H9 (cell line): Measurements from ENCODE around the gene SKOR2. TPM values are rescaled to one million over a fixed set of nuclear protein-coding genes. Genes with fewer than 3 reads are reported as not detected.

ENCODE experiments used
- DNase-seq: peaks from one replicate; pipeline ENCODE4 v3.0.0-alpha.2; 2017
- H2AFZ ChIP-seq: one replicate; pipeline ENCODE4 v1.6.1; 2013; ENCODE audit warnings: mild to moderate bottlenecking, low read length, control low read depth, moderate library complexity
- H2AK5ac ChIP-seq: 2 replicates; pipeline ENCODE4 v1.6.1; 2013; ENCODE audit warnings: low read length, control low read depth, mixed read lengths; ENCODE audit not compliant: insufficient read length
- H2BK120ac ChIP-seq: one replicate; pipeline ENCODE4 v1.6.1; 2013; ENCODE audit warnings: low read depth, mild to moderate bottlenecking, low read length, control low read depth, inconsistent platforms; ENCODE audit not compliant: poor library complexity, severe bottlenecking
- H2BK12ac ChIP-seq: 2 replicates; pipeline ENCODE4 v1.6.1; 2013; ENCODE audit warnings: low read length, control low read depth, mixed read lengths, low read depth; ENCODE audit not compliant: insufficient read length
- H2BK15ac ChIP-seq: 2 replicates; pipeline ENCODE4 v1.6.1; 2013; ENCODE audit warnings: low read depth, low read length, control low read depth
- H2BK20ac ChIP-seq: one replicate; pipeline ENCODE4 v1.6.1; 2013; ENCODE audit warnings: low read depth, mild to moderate bottlenecking, low read length, control low read depth, inconsistent platforms; ENCODE audit not compliant: poor library complexity, severe bottlenecking
- H2BK5ac ChIP-seq: 2 replicates; pipeline ENCODE4 v1.6.1; 2013; ENCODE audit warnings: low read length, control low read depth, mixed read lengths; ENCODE audit not compliant: insufficient read length
- H3K14ac ChIP-seq: 2 replicates; pipeline ENCODE4 v1.6.1; 2013; ENCODE audit warnings: low read length, control low read depth; ENCODE audit not compliant: insufficient read depth
- H3K18ac ChIP-seq: 2 replicates; pipeline ENCODE4 v1.6.1; 2013; ENCODE audit warnings: low read depth, mild to moderate bottlenecking, mixed read lengths, low read length, control low read depth; ENCODE audit not compliant: insufficient read length
- H3K23ac ChIP-seq: 2 replicates; pipeline ENCODE4 v1.6.1; 2013; ENCODE audit warnings: low read length, control low read depth, mixed read lengths, low read depth; ENCODE audit not compliant: insufficient read length
- H3K23me2 ChIP-seq: 2 replicates; pipeline ENCODE4 v1.6.1; 2013; ENCODE audit warnings: low read depth, mild to moderate bottlenecking, mixed read lengths, low read length, control low read depth; ENCODE audit not compliant: insufficient read length, poor library complexity, severe bottlenecking
- H3K27ac ChIP-seq: 2 replicates; pipeline ENCODE4 v1.5.1; 2013; ENCODE audit warnings: low read length, control low read depth, mixed read lengths, low read depth; ENCODE audit not compliant: insufficient read length
- H3K27me3 ChIP-seq: 2 replicates; pipeline ENCODE4 v1.6.1; 2013; ENCODE audit warnings: low read length, control low read depth, inconsistent platforms; ENCODE audit not compliant: insufficient read depth
- H3K4ac ChIP-seq: 2 replicates; pipeline ENCODE4 v1.6.1; 2013; ENCODE audit warnings: low read depth, mild to moderate bottlenecking, control low read depth, inconsistent platforms, low read length, moderate library complexity
- H3K4me1 ChIP-seq: 2 replicates; pipeline ENCODE4 v1.6.1; 2013; ENCODE audit warnings: low read length, control low read depth, inconsistent platforms; ENCODE audit not compliant: insufficient read depth
- H3K4me2 ChIP-seq: 2 replicates; pipeline ENCODE4 v1.6.1; 2013; ENCODE audit warnings: low read length, control low read depth, mixed read lengths; ENCODE audit not compliant: insufficient read length, insufficient read depth
- H3K56ac ChIP-seq: 2 replicates; pipeline ENCODE4 v1.6.1; 2013; ENCODE audit warnings: low read depth, mild to moderate bottlenecking, mixed read lengths, low read length, control low read depth; ENCODE audit not compliant: insufficient read length
- H3K79me1 ChIP-seq: 2 replicates; pipeline ENCODE4 v1.6.1; 2013; ENCODE audit warnings: low read depth, mild to moderate bottlenecking, moderate library complexity, low read length, control low read depth, inconsistent platforms; ENCODE audit not compliant: insufficient read depth, poor library complexity, severe bottlenecking
- H3K79me2 ChIP-seq: 2 replicates; pipeline ENCODE4 v1.6.1; 2013; ENCODE audit warnings: low read length, control low read depth, inconsistent platforms; ENCODE audit not compliant: insufficient read depth
- H3K9ac ChIP-seq: 2 replicates; pipeline ENCODE4 v1.6.1; 2013; ENCODE audit warnings: low read length, control low read depth, mixed read lengths; ENCODE audit not compliant: insufficient read length; ENCODE audit errors: extremely low read depth
- H3K9me3 ChIP-seq: one replicate; pipeline ENCODE4 v1.6.1; 2013; ENCODE audit warnings: low read depth, low read length, inconsistent platforms; ENCODE audit not compliant: control insufficient read depth
- H3T11ph ChIP-seq: one replicate; pipeline ENCODE4 v1.6.1; 2013; ENCODE audit warnings: mild to moderate bottlenecking, low read length, control low read depth, inconsistent platforms
- H4K20me1 ChIP-seq: one replicate; pipeline ENCODE4 v1.6.1; 2013; ENCODE audit not compliant: control insufficient read depth, insufficient read length, insufficient read depth
- H4K5ac ChIP-seq: 2 replicates; pipeline ENCODE4 v1.6.1; 2013; ENCODE audit warnings: low read depth, mild to moderate bottlenecking, mixed read lengths, low read length, control low read depth; ENCODE audit not compliant: insufficient read length
- H4K8ac ChIP-seq: replicated peaks from 2 replicates; pipeline ENCODE4 v1.6.1; 2013; ENCODE audit warnings: low read length, control low read depth, mixed read lengths, low read depth; ENCODE audit not compliant: insufficient read length
- H4K91ac ChIP-seq: 2 replicates; pipeline ENCODE4 v1.6.1; 2013; ENCODE audit warnings: low read depth, mild to moderate bottlenecking, moderate library complexity, mixed read lengths, low read length, control low read depth; ENCODE audit not compliant: insufficient read length
- H3K27ac Mint-ChIP-seq, 3 experiments: 2 replicates in 2 of 3; 3 replicates in 1 of 3; pipeline ENCODE4 v1.8.0; 2020 to 2021; ENCODE audit warnings: mixed read lengths in 3 of 3, mild to moderate bottlenecking in 1 of 3, moderate library complexity in 1 of 3
- H3K27me3 Mint-ChIP-seq: 2 replicates; pipeline ENCODE4 v1.8.0; 2021; ENCODE audit warnings: low read depth, mild to moderate bottlenecking, moderate library complexity, mixed read lengths
- H3K36me3 Mint-ChIP-seq, 3 experiments: 2 replicates in 2 of 3; 3 replicates in 1 of 3; pipeline ENCODE4 v1.8.0; 2020 to 2021; ENCODE audit warnings: low read depth in 3 of 3, mixed read lengths in 3 of 3; ENCODE audit not compliant: insufficient read depth in 1 of 3
- H3K4me1 Mint-ChIP-seq, 2 experiments: 2 replicates each; pipeline ENCODE4 v1.8.0; 2020; ENCODE audit warnings: mixed read lengths in 2 of 2
- H3K4me3 Mint-ChIP-seq, 2 experiments: 2 replicates in 1 of 2; 3 replicates in 1 of 2; pipeline ENCODE4 v1.8.0; 2020 to 2021; ENCODE audit warnings: mild to moderate bottlenecking in 2 of 2, mixed read lengths in 2 of 2, moderate library complexity in 1 of 2
- H3K9me3 Mint-ChIP-seq, 2 experiments: 2 replicates in 1 of 2; 3 replicates in 1 of 2; pipeline ENCODE4 v1.8.0; 2020; ENCODE audit warnings: mild to moderate bottlenecking in 2 of 2, mixed read lengths in 2 of 2, moderate library complexity in 1 of 2
- CTCF ChIP-seq: fragments of 200-600 bp; sonication (generic); conservative IDR thresholded peaks from 3 replicates; pipeline ENCODE4 v1.8.0; 2021; ENCODE audit warnings: antibody characterized with exemption, mild to moderate bottlenecking
- WGBS: extraction: QIAGEN DNeasy Blood & Tissue Kit; methylation state at CpG from one replicate; pipeline ENCODE4 v1.1.7; 2013; ENCODE audit warnings: missing lambda C conversion rate, low lambda C conversion rate, mixed read lengths; ENCODE audit not compliant: insufficient read length; ENCODE audit errors: extremely low coverage; 5-methylcytosine and 5-hydroxymethylcytosine counted together
- total RNA-seq: library from RNA; stranded (reverse); gene quantifications from 2 replicates; pipeline ENCODE4 v1.2.1, GENCODE V29; 2021

The SKOR2 gene
- total RNA-seq, 1 experiment from 2014 or later, result 0.24 TPM

GRCh38 chr18:47285456-47285855, 34.0 kb upstream of the SKOR2 start:
- H2BK5ac ChIP-seq, result no peak overlapping the region
- no CpG with 5 or more reads among the region's 7 CpGs for WGBS
- no peaks in the 10 kb centered on the region for H3K9me3 ChIP-seq
- no peaks in the 10 kb centered on the region for H3K79me2 ChIP-seq
- no peaks in the 10 kb centered on the region for H3K79me1 ChIP-seq
- no peak overlapping the region for H2AFZ ChIP-seq
- Mint-ChIP-seq H3K4me1 (peaks cover 0 to 10% of the 10 kb centered on the region in 2 experiments; a peak in 2 of 4 replicates), H3K9me3 (no peaks in the 10 kb centered on the region), H3K27ac (no peak overlapping the region), H3K27me3 (peaks cover 8% of the 10 kb centered on the region), H3K36me3 (no peaks in the 10 kb centered on the region), H3K4me3 (no peak overlapping the region)
- no peak overlapping the region for H2BK12ac ChIP-seq
- H2BK120ac ChIP-seq, result no peak overlapping the region
- no peak overlapping the region for H3K27ac ChIP-seq
- H3K4ac ChIP-seq, result no peak overlapping the region
- TF ChIP-seq CTCF, result no peak
- H2BK20ac ChIP-seq, result no peak overlapping the region
- no peak overlapping the region for H3K23ac ChIP-seq
- H3K18ac ChIP-seq, result no peak overlapping the region
- H4K91ac ChIP-seq, result no peak overlapping the region
- H3K9ac ChIP-seq, result no peak overlapping the region
- H2AK5ac ChIP-seq, result no peak overlapping the region
- no peaks in the 10 kb centered on the region; the same call in 1 of the 2 replicates for H3K4me1 ChIP-seq
- no peaks in the 10 kb centered on the region for H3K23me2 ChIP-seq
- H4K8ac ChIP-seq, result no peak overlapping the region
- H3K14ac ChIP-seq, result no peak overlapping the region
- DNase-seq, result no peak
- no peak overlapping the region for H4K5ac ChIP-seq
- no peak overlapping the region for H3T11ph ChIP-seq
- no peaks in the 10 kb centered on the region for H4K20me1 ChIP-seq
- H2BK15ac ChIP-seq, result no peak overlapping the region
- H3K56ac ChIP-seq, result no peak overlapping the region
- no peak overlapping the region for H3K4me2 ChIP-seq
- no peaks in the 10 kb centered on the region for H3K27me3 ChIP-seq
